Liver (tissue), 9 donors: ENCODE results near the gene OR51L1. TPM values are rescaled to one million over a fixed set of nuclear protein-coding genes. Genes with fewer than 3 reads are reported as not detected.

Source experiments
- DNase-seq: peaks from one replicate; pipeline ENCODE4 v3.0.0-alpha.2; 2017; ENCODE audit warnings: low spot score
- H3K27ac ChIP-seq, 2 donors: one replicate each; pipeline ENCODE4 v1.7.0; 2013; ENCODE audit warnings: inconsistent platforms in 2 of 2, low read length in 2 of 2, control low read depth in 1 of 2, low read depth in 1 of 2, mild to moderate bottlenecking in 1 of 2
- H3K27me3 ChIP-seq, 4 donors: one replicate each; pipeline versions ENCODE4 v1.6.1 to v1.7.0; 2013; ENCODE audit warnings: low read length in 3 of 4, inconsistent platforms in 1 of 4, mild to moderate bottlenecking in 1 of 4, moderate library complexity in 1 of 4; ENCODE audit not compliant: control insufficient read depth in 4 of 4, insufficient read depth in 4 of 4
- H3K36me3 ChIP-seq, 4 donors: one replicate each; pipeline versions ENCODE4 v1.6.1 to v1.7.0; 2013; ENCODE audit warnings: low read length in 3 of 4, mild to moderate bottlenecking in 3 of 4, low read depth in 1 of 4, moderate library complexity in 1 of 4; ENCODE audit not compliant: control insufficient read depth in 4 of 4, insufficient read depth in 3 of 4
- H3K4me1 ChIP-seq, 4 donors: one replicate each; pipeline versions ENCODE4 v1.6.1 to v1.7.0; 2013; ENCODE audit warnings: low read length in 3 of 4, mild to moderate bottlenecking in 3 of 4, moderate library complexity in 1 of 4; ENCODE audit not compliant: control insufficient read depth in 4 of 4, insufficient read depth in 4 of 4
- H3K4me3 ChIP-seq, 3 donors: one replicate each; pipeline versions ENCODE4 v1.6.1 to v1.7.0; 2013; ENCODE audit warnings: low read length in 3 of 3, control low read depth in 1 of 3, low read depth in 1 of 3, mild to moderate bottlenecking in 1 of 3
- H3K9ac ChIP-seq, 2 donors: one replicate each; pipeline ENCODE4 v1.7.0; 2013; ENCODE audit warnings: low read length in 2 of 2, mild to moderate bottlenecking in 2 of 2, moderate library complexity in 2 of 2, control low read depth in 1 of 2, low read depth in 1 of 2
- H3K9me3 ChIP-seq, 4 donors: one replicate each; pipeline versions ENCODE4 v1.6.1 to v1.7.0; 2013; ENCODE audit warnings: low read length in 3 of 4; ENCODE audit not compliant: control insufficient read depth in 4 of 4
- ATF3 ChIP-seq: IDR thresholded peaks from 2 replicates; pipeline ENCODE4 v1.6.1; 2016; ENCODE audit warnings: antibody characterized with exemption
- CTCF ChIP-seq: fragments of 150-350 bp; IDR thresholded peaks from 2 replicates; pipeline ENCODE4 v1.5.1; 2017; ENCODE audit warnings: improper control_type of control experiment, low read depth, low read length; ENCODE audit not compliant: missing input control
- EGR1 ChIP-seq, 2 donors: IDR thresholded peaks; 2 replicates each; pipeline ENCODE4 v1.6.1; 2016 to 2018; ENCODE audit warnings: antibody characterized with exemption in 2 of 2, low read depth in 2 of 2
- FOXA1 ChIP-seq: IDR thresholded peaks from 2 replicates; pipeline ENCODE4 v1.6.1; 2016; ENCODE audit warnings: antibody characterized with exemption
- FOXA2 ChIP-seq: IDR thresholded peaks from 2 replicates; pipeline ENCODE4 v1.6.1; 2016; ENCODE audit warnings: antibody characterized with exemption
- GABPA ChIP-seq, 2 donors: IDR thresholded peaks in 1 of 2; conservative IDR thresholded peaks in 1 of 2; 2 replicates each; pipeline ENCODE4 v1.6.1; 2016; ENCODE audit warnings: antibody characterized with exemption in 2 of 2, mild to moderate bottlenecking in 1 of 2, moderate library complexity in 1 of 2
- HNF4A ChIP-seq, 2 donors: conservative IDR thresholded peaks; 2 replicates each; pipeline ENCODE4 v1.6.1; 2016; ENCODE audit warnings: antibody characterized with exemption in 2 of 2, mild to moderate bottlenecking in 2 of 2
- HNF4G ChIP-seq: IDR thresholded peaks from 2 replicates; pipeline ENCODE4 v1.6.1; 2016; ENCODE audit warnings: antibody characterized with exemption
- JUND ChIP-seq, 2 donors: IDR thresholded peaks; 2 replicates each; pipeline ENCODE4 v1.6.1; 2016; ENCODE audit warnings: antibody characterized with exemption in 2 of 2
- MAX ChIP-seq: IDR thresholded peaks from 2 replicates; pipeline ENCODE4 v1.6.1; 2016; ENCODE audit warnings: antibody characterized with exemption
- NR2F2 ChIP-seq: IDR thresholded peaks from 2 replicates; pipeline ENCODE4 v1.6.1; 2016; ENCODE audit warnings: antibody characterized with exemption
- RAD21 ChIP-seq, 2 donors: IDR thresholded peaks; 2 replicates each; pipeline ENCODE4 v1.6.1; 2016; ENCODE audit warnings: antibody characterized with exemption in 2 of 2, mild to moderate bottlenecking in 2 of 2
- REST ChIP-seq: IDR thresholded peaks from 2 replicates; pipeline ENCODE4 v1.6.1; 2016; ENCODE audit warnings: antibody characterized with exemption, mild to moderate bottlenecking
- RXRA ChIP-seq, 2 donors: IDR thresholded peaks; 2 replicates each; pipeline ENCODE4 v1.6.1; 2017 to 2018; ENCODE audit warnings: antibody characterized with exemption in 2 of 2, mild to moderate bottlenecking in 1 of 2
- SP1 ChIP-seq: IDR thresholded peaks from 2 replicates; pipeline ENCODE4 v1.6.1; 2018; ENCODE audit warnings: antibody characterized with exemption, mild to moderate bottlenecking
- TAF1 ChIP-seq: conservative IDR thresholded peaks from 2 replicates; pipeline ENCODE4 v1.6.1; 2016; ENCODE audit warnings: antibody characterized with exemption, mild to moderate bottlenecking
- YY1 ChIP-seq: IDR thresholded peaks from 2 replicates; pipeline ENCODE4 v1.6.1; 2016; ENCODE audit warnings: antibody characterized with exemption, mild to moderate bottlenecking
- ZBTB33 ChIP-seq: IDR thresholded peaks from 2 replicates; pipeline ENCODE4 v1.6.1; 2016; ENCODE audit warnings: antibody characterized with exemption
- WGBS: extraction: QIAGEN DNeasy Blood & Tissue Kit; methylation state at CpG from one replicate; pipeline ENCODE4 v1.1.7; 2013; 5-methylcytosine and 5-hydroxymethylcytosine counted together
- polyA plus RNA-seq, 2 donors: library from polyadenylated mRNA; stranded (reverse) in 1 of 2; unstranded in 1 of 2; fragments of 200-250 nt in 1 of 2; fragments of >200 nt in 1 of 2; fragmentation: Nextera tagmentation in 1 of 2; extraction: Ambion mirVana in 1 of 2; gene quantifications; one replicate each; pipeline versions ENCODE4 v1.2.1 to v1.2.3, GENCODE V29; 2013 to 2015
- total RNA-seq, 2 donors: library from RNA; depleted of rRNA; stranded (reverse); fragments of >200 nt; gene quantifications; one replicate each; pipeline ENCODE4 v1.2.3, GENCODE V29; 2014
- donor health status: healthy.
- donor health status: healthy.
- donor health status: healthy.
- donor health status: healthy.
- donor health status: healthy.

OR51L1 gene
- total and polyA plus RNA-seq, 4 donors, result not detected

- no peak overlapping the region for H3K27ac ChIP-seq
- no peaks in the 10 kb centered on the region for H3K36me3 ChIP-seq
- no peak overlapping the region for H3K9ac ChIP-seq
- no peak for TF ChIP-seq ZBTB33
- TF ChIP-seq GABPA (IDR thresholded peaks at IDR 0.05 in 1 of 2, conservative IDR thresholded peaks at IDR 0.05 in 1 of 2), result no peak
- 47% methylated on average over 2 of the region's 2 CpGs for WGBS
- no peaks in the 10 kb centered on the region for H3K4me1 ChIP-seq
- no peaks in the 10 kb centered on the region for H3K27me3 ChIP-seq
- no peaks in the 10 kb centered on the region for H3K9me3 ChIP-seq
- H3K4me3 ChIP-seq, result no peak overlapping the region
- DNase-seq, result no peak
Measured at GRCh38 chr11:5043380-5043779, 48.7 kb downstream of the OR51L1 start.

GRCh38 chr11:5046226-5046625, 51.6 kb downstream of the OR51L1 start, which contains the start of gene OR52J3:
Gene OR52J3, plus strand, starts transcription at chr11:5046526. Its CDS starts 0 bp downstream, at chr11:5046526.
- Histone ChIP-seq H3K36me3 (no peaks in the 10 kb centered on the region), H3K4me1 (no peaks in the 10 kb centered on the region), H3K9ac (no peak within 1 kb of the TSS), H3K4me3 (no peak within 1 kb of the TSS), H3K27me3 (no peaks in the 10 kb centered on the region), H3K27ac (no peak within 1 kb of the TSS), H3K9me3 (no peaks in the 10 kb centered on the region)
- WGBS, result 67% methylated on average over 1 of the region's 1 CpG
- TF ChIP-seq JUND (IDR thresholded peaks at IDR 0.05) (no peak), ATF3 (no peak), NR2F2 (no peak), HNF4G (no peak), RAD21 (IDR thresholded peaks at IDR 0.05) (no peak), HNF4A (conservative IDR thresholded peaks at IDR 0.05) (no peak), EGR1 (IDR thresholded peaks at IDR 0.05; ENCODE audit: low read depth in 2 of 2) (no peak), MAX (no peak), FOXA2 (no peak), TAF1 (no peak), YY1 (no peak), ZBTB33 (no peak), RXRA (IDR thresholded peaks at IDR 0.05) (no peak), REST (no peak), GABPA (IDR thresholded peaks at IDR 0.05 in 1 of 2, conservative IDR thresholded peaks at IDR 0.05 in 1 of 2) (no peak), CTCF (no peak), FOXA1 (no peak), SP1 (no peak)
- DNase-seq, result no peak
